HG03457 (cell line): ENCODE measurements around the gene PIK3R5.

Source experiments
- ATAC-seq: cut with Tn5 transposase; IDR thresholded peaks from one replicate; pipeline ENCODE4 v1.9.1; 2021; ENCODE audit warnings: moderate number of reproducible peaks; ENCODE audit not compliant: unreplicated experiment

PIK3R5 gene

GRCh38 chr17:8928347-8928746 is 37.2 kb downstream of the PIK3R5 start:
- no peak for ATAC-seq

- no peak for ATAC-seq
Measured at GRCh38 chr17:8927395-8927794, 38.1 kb downstream of the PIK3R5 start.

- no peak for ATAC-seq
Measured at GRCh38 chr17:8925808-8926207, 39.7 kb downstream of the PIK3R5 start.

DNA sequence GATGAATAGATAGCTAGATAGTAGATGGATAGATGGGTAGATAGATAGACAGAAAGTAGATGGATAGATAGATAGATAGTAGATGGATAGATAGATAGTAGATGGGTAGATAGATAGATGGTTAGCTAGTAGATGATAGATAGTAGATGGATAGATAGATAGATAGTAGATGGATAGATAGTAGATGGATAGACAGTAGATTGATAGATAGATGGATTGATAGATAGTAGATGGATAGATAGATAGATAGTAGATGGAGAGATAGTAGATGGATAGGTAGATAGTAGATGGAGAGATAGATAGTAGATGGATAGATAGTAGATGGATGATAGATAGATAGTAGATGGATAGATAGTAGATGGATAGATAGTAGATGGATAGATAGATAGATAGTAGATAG is 40.4 kb downstream of the PIK3R5 start:
- ATAC-seq = no peak

DNA sequence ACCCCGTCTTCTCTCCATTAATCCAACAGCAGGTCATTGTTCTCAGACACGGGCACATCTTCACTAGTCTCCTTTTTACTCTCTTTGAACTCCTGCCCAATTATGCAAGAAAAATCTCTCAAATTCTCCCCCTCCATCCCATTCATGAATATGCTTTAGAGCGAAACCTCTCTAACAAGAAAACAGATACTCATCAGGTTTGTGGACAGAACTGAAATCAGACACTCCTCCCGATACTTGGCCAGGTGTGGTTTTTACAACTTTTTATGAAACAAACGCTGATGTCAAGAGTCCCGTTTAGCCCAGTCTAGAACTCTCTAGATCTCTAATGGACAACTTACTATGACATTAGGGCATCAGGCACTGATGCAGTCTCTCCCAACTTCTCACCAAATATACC is 40.9 kb downstream of the PIK3R5 start:
- ATAC-seq = peak; percentile 58

GRCh38 chr17:8923762-8924161 is 41.7 kb downstream of the PIK3R5 start:
- ATAC-seq = no peak

- no peak for ATAC-seq
Measured at GRCh38 chr17:8922928-8923327, 42.6 kb downstream of the PIK3R5 start.

DNA sequence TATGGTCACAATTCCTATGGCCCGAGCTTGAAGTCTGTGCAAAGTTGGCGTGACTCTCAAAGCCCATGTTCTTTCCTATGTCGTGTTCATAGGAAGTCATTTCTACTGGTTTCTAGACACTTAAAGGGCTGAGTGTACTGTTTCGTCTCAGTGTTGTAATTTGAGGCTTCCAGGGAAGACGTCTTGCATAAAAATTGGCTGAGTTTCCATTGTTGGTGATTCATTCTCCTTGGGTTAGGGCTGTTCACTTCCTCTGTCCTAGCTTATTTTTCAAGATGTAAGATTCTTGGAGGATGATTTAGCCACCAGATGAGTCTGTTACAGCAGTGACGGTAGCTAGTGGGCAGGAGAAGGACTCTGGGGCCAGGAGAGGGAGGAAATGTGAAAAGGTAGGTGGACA is 43.1 kb downstream of the PIK3R5 start:
- ATAC-seq = no peak

DNA sequence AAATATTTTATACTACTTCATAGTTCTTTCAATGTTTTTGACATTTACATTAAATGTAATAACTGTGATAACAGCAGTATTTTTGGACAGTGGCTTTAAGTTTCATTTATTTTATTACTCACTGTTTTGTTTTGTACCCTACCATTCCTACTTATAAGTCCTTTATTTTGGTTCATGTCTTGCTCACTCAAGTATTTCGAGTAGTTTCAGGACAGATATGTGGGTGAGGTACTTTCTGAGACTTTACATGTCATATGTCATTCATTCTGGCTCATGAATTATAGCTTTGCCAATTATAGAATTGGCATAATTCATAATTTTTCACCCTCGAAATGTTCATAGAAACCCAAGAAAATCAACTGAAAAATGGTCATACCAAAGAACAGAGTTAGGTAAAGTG is 44.4 kb downstream of the PIK3R5 start:
- no peak for ATAC-seq

DNA sequence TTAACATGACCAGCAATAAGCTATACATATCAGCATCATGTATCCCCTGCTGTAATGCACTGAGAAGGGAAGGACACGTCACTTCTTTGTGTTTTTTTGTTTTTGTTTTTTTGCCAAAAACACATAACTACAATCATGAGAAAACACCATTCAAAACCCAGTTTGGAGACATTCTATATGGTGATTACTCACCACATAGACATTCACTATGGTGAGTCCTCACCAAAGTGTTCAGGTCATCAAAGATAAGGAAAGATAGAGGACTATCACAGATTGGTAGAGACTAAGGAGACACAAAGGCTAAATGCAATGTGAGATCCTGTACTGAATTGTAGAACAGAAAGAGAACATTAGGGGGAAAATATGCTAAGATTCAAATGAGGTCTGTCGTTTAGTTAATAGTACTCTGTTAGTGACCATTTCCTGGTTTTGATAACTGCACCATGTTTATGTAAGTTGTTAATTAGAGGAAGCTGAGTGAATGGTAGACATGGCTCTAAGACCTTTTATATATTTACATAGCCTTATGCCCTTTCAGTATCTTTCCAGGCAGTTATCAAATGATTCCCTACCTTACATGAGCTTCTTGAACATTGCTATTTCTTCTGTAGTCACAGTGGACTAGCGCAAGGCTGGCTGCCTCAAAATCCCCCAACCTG is 46.6 kb downstream of the PIK3R5 start:
- no peak for ATAC-seq

GRCh38 chr17:8916466-8916865 is 49.0 kb downstream of the PIK3R5 start:
- ATAC-seq = no peak

DNA sequence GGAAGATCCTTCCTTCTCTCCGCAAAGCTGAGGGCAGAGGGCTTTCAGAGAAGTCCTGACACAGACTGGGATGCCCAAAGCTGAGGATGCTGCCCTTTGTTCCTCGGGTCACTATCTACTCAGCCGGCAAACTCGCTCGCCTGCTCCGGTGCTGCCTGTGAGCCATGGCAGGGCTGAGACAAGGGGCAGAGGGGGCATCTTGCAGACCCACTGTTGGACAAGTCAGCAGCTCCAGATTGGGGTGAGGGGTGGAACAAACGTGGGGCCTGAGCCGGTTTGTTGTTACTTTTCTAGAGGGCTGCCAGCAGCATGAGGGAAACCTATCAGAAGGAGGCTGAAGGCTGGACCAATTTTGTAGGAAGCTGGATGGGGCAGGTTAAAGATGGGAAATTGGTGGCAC is 51.0 kb downstream of the PIK3R5 start:
- no peak for ATAC-seq

DNA sequence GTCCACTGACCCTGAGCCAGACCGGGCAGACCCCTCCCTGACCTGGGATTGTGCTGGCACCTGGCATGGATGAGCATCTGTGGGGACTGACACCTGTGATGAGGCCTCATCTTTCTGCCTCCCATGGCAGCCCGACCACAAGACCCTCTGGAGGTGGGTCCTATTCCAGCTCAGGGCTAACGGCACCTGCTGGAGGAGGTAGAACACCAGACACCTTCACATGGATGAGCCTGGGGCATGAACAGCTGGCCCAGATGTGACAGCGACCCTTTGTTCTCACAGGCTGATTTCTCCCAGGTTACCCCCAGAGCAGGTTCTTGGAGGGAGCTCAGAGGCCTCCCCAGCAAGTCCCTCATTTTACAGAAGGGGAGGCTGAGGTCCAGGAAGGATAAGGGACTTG is 51.6 kb downstream of the PIK3R5 start:
- no peak for ATAC-seq

DNA sequence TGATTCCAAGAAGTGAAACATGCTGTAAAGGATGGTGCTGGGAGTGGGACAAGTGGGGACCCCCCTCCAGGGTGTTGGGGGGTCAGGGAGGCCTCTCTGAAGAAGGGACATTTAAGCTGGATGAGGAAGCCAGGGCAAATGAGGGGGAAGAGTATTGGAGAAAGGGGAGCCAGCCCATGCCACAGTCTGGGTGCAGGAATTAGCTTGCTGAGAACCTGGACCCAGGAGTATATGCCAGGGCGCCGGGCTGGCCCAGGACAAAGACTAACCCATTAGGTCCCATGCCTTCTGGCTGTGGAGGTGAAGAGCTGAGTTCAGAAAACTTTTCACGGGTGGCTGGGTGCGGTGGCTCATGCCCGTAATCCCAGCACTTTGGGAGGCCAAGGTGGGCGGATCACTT is 52.4 kb downstream of the PIK3R5 start:
- no peak for ATAC-seq

DNA sequence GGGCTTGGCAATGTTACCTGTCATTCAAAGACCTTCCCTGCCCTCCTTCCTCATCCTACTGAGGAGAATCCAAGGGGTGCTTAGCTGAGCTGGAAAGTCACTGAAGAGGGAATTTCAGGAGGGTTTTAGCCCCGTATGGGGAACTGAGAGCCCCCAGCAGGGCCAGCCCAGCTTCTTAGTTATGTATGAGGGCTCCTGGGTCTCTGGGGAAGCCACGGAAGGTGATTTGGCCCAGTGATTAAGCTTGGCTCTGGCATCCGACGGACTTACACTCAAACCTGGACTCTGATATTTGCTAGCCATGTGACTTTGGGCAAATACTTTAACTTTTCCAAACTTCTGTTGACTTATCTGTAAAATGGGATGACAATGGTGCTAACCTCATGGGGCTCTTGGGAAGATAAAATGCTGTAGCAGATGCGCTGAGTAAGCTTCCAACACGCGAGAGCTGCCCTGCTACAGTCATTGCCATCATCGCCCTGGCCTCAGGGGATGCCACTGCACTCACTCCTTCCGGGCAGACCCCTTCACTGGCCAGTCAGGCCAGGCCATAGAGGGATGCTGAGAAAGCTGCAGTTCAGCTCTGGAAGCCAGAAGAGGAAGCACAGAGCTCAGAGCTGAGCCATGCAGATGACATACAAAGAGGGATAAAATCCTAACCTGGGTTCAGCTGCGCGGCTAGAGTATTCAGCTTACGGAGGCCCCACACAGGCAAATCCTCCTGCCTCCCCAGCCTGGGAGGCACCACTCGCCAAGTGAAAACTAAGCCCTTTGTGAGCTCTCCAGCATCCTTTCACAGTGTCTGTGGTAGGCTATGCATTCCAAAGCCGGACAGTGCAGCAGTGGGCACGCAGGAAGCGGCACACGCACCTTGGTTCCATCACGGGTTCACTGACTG is 53.2 kb downstream of the PIK3R5 start:
- ATAC-seq = no peak

- no peak for ATAC-seq
Measured at GRCh38 chr17:8910969-8911604, 54.4 kb downstream of the PIK3R5 start.

DNA sequence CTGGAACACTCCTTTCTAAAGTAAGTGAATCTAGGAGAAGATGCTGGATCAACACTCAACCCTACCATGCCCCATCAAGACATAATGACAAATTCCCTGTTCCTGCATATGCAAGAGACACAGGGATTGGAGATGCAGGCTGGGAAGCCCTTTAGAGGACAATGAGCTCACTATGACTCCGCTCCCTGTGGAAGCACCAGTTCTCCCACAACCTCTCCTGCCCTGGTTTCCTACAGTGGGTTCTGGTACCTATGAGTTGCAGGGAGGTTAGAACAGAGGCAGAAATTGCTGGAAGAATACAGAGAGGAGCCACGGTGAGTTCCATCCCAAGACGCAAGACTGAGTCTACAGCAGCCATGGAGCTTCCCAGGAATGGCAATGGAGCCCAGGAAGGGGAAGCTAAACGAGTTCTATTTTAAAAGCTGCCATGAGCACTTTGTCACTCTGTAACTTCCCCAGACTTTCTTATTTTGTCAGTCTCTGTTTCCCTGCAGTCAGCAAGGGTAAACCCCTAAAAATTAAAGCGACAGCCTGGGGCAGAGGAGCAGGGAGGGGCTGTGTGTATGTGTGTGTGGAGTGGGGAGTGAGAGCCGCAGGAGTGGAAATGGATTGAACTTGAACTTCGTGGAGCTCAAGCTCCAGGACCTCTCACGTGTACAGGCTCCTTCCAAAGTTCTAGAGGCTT is 55.8 kb downstream of the PIK3R5 start:
- no peak for ATAC-seq

DNA sequence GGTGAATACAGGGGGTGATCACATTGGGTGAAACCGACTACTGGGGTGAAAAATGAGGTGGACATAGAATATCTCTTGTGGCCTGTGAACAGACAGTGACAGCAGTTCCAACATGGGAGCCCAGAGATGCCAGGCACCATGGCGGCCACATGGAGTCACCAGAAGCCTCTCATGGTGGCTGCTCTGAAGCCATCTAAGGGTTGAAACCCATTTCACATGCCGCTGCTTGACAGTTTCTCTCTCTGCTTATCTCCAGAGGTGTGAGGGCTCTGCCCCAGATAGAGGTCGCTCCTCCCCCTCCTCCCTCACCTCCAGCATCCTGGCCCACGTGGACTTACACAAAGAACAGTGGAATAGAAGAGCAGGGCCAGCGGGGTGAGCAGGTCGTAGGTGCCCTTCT is 60.2 kb downstream of the PIK3R5 start:
- ATAC-seq = no peak

- no peak for ATAC-seq
Measured at GRCh38 chr17:8904686-8905085, 60.8 kb downstream of the PIK3R5 start.

- no peak for ATAC-seq
Measured at GRCh38 chr17:8904201-8904600, 61.3 kb downstream of the PIK3R5 start.
